Activated CD4-positive, alpha-beta T cell treated with anti-CD3 and anti-CD28 coated beads, Interleukin-2, amount 50 U/mL, for 1 hour (primary cell): ENCODE data around the gene TANGO2.

Experiments
- DNase-seq: peaks from one replicate; pipeline ENCODE4 v3.0.0-alpha.2; 2020

Gene TANGO2, protein sequence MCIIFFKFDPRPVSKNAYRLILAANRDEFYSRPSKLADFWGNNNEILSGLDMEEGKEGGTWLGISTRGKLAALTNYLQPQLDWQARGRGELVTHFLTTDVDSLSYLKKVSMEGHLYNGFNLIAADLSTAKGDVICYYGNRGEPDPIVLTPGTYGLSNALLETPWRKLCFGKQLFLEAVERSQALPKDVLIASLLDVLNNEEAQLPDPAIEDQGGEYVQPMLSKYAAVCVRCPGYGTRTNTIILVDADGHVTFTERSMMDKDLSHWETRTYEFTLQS

DNA sequence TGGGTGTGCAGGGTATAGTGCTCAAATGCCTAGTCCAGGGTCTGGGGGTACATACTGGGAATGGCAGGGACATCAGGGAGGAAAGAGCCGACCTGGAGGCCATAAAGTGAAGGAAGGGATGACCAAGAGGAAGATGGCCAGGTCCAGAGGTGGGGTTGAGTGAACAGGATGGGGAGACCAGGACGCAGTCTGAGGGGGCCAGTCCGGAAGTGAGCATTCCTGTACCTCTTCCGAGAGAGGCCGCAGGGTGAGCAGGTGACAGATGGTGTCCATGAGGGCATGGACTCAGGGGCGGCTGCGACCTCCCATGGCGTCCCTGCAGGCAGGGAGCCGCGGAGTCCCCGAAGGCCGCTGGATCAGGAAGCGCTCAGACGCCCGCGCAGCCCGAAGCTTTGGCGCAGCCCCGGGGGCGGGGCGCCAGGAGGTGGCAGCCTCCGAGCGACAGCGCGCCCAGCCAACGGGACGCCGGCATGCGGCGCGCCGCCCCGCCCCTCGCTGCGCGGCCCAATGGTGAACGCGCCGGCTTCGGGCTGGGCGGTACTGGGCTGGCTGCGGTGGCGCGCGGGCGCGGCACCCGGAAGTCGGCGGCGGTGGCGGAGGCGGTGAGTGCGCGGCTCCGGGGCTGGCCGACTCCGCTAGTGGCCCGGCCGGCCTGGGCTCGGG, at the start of gene TANGO2:
TSS of gene TANGO2 (plus strand) at position 578 of the 663 bp plus-strand sequence. CDS start 15,689 bp downstream, outside the sequence.
- DNase-seq, result peak; percentile 91

DNA sequence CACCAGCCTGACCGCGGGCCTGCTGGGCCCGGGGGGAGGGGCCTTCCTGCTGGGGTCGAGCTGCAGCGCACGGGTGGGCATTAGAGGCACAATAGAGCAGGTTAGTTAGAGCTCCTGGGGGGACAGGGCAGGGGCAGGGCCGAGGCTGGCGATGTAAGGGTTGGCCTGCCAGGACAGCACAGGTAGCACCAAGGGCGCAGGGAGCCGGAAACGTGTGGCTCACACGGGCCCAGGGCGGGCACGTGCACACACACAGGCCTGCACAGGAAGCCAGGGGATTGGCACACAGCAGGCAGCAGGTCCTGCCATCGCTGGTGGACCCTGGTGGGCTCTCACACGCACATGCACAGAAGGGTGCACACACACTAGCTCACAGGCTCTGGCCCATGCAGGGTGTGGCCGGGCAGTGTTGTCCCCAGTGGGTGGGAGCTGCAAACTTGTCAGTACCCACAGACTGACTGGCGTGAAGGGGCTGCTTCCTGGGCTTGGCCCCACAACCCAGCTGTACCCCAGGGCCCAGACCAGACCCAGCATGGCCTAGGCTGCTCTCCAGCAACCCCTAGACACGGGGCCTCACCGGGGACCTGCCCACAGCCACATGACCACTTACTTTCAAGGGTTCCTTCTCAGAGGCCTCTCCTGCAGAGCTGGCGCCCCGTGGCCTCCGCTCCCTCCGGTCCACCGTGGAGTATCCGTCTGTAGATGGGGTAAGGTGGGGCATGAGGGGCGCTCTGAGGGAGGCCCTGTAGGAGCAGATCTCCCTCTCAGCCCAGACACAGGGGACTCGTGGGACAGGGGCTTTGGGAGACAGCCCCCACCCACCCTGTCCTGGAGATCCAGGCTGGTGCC, 49.4 kb upstream of the TANGO2 start:
- no peak for DNase-seq

DNA sequence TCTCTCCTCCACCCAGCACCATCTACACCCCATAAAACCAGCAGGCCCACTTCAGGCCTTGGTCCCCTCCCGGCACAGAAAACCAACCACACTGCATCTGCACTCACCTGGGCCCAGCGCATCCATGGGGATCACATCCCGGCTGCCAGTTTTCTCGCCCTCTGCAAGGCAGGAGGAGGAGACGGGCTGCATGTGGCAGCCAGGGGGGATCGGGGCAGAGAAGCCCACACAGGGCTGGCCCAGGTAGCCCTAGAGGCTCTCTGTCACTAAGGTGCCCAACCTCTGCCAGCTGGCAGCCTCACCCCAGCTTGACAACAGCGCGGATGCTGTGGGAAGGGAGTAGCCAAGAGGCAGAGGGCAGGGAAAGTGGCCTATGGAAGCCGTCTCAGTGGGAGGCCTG, 48.7 kb upstream of the TANGO2 start:
- no peak for DNase-seq

DNA sequence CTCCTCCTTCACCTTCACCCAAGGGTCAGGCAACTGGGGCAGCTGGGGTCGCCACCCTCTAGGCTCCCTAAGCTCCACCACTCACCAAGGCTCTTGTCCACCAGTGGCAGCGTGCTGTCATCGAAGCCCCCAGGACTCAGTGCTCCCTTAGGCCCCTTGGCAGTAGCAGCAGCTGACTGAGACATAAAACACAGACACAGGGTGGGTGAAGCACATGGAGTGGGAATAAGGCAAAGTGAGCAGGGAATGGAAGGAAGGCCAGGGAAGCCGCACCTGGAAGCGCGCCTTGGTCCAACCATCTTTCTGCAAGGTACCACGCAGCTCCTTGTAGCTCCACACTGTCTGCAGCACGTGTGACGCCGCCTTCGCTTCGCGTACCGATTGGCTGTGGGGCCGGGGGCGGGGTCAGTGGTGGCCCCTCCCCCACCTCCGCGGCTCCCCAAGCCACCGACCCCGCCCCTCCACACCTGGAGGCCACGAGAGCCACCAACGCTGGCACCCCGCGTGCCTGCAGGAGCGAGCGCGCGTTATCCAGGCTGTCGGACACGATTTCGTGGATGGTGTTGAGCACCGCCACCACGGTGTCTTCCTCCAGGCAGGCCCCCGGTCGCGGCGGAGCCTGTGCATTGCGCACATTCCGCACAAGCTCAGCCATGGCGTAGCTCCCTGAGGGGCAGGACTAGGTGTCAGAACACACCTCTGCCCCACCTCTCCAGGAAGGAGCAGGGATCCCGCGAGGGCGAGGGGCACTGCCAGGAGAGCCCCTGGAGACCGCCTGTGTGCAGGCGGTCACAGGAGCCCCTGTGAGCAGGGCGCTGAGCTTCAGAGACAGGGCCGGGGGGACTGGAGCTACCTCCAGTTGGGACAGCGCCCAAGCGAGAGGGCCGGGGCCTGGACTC, 48.0 kb upstream of the TANGO2 start:
- DNase-seq, result no peak

DNA sequence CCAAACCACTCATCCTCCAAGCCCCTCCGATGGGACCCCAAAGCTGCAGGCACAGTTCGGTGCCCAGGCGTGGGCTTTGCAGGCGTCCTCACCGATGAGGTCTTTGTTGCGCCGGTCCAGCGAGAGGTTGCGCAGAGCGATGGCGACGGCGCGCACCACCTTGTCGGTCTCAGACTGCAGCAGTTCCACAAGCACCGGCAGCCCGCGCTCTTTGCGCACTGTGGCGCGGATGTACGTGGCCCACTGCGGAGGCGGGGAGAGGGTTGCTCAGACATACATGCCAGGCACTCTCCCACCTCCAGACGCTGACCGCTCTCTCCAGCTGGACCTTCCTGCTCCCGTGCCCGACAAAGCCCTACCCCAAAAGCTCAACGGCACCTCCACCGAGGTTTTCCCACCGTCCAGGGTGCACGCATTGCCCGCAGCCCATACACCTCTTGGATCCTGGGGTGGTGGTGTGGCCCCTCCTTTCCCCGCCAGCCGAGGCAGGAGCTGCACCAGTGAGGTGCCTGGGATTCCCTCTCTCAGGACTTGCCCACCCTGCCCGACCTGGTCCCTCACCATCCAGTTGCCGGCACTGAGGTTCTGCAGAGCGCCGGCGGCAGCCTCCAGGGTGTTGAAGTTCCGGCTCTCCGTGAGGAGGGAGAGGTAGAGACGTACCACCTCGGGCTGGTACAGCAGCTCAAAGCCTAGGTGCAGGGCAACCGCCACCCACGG, 47.2 kb upstream of the TANGO2 start:
- DNase-seq, result no peak

DNA sequence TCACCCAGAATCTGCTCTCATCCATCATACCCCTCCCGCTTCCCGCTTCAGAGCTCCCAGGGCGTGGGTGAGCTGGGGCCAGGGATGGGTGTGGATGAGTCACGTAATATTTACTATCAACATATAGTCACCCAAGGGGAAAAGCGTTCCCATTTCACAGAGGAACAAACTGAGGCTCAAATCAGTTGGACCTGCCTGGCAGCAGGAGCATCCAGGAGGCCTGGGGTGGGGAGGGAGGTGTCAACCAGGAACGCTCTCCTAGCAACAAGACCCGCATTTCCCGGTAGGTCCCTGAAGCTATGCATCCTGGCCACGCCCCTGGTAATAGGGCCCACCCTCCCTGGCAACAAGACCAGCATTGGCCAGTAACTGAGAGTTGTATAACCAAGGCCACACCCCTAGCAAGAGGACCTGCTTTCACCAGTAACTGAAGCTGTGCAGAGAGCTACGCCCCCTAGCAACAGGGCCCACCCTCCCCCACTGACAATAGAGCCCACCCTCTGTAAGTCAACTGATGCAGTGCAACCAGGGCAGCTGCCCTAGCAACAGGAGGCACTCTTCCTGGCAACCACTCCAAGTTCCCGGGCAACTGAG, 46.5 kb upstream of the TANGO2 start:
- DNase-seq, result no peak

DNA sequence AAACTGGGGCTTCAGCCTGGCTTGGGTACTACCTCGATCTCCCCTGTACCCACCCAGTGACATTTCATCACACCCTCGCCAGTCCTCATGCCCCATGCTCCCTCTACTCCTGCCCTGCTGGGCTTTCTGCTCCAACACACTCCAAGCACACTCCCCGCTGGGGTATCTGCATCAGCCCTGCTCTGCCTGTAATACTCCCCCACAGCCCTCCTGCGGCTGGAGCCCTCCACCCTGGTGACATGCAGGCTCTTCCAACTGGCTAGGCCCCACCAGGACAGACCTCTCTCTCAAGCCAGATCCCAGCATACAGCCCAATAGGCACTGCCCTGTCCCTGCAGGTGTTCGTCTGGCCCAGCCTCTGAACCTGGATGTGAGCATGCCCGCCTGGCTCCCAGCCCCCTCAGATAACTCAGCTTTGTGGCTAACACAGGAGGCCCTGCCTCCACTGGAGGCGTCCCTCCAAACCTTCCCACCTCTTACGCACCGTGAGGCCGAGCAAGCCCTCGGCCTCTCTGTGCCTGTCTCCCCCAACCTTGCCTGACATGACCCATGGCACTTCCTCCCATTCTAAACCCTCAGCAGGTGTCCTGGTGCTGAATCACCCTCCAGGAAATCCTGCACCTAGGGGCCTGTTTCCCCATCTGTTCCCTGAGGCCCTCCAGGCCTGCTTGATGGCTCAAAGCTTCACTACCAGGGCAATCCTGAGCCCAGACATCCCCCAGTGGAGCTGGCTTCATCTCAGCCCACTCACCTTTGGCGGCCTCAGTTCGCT, 45.8 kb upstream of the TANGO2 start:
- no peak for DNase-seq

DNA sequence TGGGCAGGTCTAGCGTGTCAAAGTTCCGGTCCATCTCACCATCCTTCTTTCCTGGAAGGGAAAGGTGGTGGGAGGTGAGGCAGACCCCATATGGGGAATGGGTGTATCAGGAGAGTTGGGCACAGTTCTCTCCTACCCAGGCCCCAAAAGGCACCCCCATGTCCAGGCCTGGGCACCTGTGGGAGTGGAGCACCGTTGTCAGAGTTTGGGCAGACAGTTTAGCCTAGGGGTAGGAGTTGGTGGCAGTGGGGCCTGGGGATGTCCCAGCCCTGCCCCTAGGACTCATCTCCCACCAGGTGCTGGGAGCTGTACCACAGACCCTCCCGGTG, 45.2 kb upstream of the TANGO2 start:
- no peak for DNase-seq

DNA sequence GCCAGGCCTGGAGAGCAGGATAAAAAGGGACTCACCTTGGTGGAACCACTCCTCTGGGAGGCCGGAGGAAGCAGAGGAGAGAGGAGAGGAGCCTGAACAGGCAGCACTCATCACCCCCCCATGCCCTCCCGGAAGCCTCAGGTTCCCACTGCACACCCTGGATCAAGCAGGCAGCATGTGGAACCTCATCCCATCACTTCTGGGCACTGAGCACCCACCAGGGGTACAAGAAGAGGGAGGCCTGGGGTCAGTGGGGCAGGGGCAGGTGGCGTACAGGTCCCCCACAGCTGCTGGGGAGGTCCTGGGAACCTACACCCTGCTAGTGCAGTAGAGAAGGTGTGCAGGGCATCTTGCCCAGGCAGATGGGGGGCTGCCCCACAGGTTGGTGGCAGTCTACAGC, 44.2 kb upstream of the TANGO2 start:
- no peak for DNase-seq

DNA sequence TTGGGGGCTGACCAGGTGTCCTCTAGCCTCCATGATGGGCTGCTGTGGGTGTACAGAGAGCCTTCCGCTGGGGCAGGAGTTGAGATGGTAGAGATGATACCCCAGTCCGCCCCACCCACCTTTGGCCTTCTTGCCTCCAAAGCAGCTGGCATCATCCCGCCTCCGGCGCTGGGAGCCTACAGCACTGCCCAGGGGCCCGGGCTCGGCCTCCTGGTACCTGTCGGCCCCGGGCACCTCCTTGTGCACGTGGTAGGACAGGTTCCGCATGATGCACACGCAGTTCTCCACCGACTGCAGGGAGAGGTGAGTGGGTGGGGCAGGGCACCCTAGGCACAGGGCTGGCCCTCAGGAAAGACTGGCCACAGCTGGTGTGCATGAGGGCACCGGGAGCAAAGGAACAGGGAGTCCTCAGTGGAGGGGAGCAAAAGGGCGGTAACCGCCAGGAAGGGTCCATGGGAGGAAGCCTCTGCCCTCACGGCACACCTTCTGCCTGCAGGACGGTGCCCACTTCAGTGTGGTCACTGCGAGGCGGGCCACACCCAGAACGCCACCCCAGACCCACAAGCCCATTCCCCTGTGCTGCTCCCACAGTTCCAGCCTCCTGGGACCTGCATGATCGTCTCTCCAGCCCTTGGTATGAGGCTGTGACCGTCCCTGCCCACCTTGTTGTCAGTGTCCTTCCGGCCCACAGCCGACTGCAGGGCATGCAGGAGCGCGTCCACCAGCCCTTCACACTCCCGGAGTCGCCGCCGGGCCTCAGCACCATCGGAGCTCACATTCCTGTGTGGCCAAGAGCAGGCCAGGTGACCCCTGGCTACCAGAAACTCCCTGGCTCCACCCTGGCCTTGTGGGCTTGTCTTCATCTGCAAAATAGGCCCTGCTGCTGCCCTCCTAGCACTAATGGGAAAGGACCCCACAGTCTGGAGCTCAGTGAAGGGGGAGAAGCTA, 43.3 kb upstream of the TANGO2 start:
- no peak for DNase-seq

DNA sequence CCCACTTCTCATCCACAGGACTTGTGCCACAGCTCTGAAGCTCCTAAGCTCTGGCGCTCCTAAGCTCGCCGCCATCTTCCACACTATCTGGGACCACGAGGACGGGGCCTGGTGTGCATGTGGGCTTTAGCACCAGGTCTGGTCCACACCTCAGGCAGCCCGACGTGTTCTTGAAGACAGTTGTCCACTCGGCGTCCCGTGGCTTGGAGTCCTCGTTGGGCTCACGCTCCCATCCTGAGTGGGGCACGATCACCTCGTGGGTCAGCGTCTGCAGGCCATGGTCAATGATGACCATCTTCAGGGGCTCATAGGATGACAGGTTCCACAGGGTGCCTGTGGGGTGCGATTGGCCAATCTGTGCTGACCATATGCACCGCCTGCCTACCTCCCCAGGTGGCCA, 42.2 kb upstream of the TANGO2 start:
- no peak for DNase-seq

DNA sequence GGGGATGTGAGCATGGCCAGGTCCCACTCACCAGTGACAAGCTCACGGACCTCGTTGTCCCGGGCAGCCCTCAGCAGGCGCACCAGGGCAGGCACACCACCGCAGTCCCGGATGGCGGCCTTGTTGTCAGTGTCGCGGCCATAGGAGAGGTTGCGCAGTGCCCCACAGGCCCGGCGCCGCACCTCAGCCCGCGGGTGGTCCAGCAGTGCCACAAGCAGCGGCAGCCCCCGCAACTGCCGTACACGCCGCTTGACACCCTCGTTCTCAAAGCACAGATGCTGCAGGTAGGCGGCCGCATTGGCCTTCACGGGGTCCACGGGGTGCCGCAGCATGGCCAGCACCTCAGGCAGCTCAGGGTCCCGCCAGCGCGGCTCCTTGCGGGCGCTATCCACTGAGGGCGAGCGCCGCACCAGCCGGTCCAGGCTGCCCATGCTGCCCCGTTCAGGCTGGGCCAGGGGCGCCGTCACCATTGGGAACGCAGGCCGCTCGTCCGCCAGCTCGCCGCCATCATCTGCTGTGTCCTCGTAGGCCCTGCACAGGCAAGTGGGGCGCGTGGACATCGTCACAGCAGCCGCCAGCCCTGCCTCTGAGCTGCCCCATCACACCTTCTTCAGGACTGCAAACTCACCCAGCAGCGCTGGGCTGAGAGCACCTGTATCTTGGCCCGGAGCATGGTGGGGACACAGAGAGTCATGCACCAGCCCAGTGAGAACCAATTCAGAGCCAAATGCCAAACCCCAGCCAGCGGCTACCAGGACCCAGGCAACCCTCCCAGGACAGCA, 41.0 kb upstream of the TANGO2 start:
- DNase-seq, result no peak

DNA sequence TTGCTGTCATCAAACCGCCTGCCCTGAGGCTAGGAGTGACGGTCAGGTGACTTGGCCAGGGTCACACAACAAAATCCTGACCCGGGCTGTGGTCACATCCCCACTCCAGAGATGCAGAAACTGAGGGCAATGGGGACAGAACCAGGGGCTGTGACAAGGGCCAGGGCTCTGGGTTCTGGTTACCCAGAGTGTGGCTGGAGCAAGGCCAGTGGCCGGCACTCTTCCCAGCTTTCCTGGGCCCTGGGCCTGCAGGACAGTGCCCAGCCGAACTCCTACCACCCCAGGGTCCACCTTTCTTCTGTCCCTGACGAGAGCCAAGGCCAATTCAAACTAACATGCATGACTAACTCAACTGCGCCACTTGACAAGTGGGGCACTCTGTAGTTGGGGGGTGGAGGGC, 40.1 kb upstream of the TANGO2 start:
- DNase-seq, result no peak

DNA sequence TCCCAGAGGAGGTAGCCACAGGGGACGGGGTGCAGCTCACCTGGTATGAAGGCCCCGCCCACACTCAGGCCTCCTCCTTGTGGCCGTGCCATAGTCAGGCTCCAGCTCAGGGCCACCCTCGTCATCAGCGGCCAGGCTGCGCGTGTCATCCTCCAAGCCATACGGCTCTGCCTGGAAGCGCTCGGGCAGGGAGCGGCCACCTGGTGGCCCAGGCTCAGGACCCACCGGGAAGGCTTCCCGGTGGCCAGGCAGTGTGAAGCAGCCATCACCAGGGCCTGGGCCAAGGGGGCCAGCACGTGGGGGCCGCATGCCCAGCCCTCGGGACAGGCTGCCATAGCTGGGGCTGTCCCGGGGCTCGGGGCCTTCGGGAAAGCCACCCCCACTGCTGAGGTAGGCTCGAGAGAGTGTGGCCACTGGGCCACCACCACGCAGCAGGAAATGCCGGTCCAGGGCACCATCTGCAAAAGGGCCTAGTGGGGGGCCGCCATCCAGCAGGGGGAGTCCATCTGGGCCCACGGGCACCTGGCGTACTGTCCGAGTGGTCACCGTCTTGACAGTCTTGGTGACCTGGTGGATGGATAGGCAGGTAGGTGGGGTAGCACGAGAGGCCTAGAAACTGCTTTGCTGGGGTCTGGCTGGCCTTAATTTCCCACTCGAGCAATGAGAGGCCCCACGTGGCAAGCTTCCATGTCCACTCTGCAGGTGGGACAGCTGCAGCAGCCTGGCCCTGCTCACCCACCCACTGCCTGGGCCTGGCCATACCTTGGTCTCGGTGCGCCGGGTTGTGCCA, 39.5 kb upstream of the TANGO2 start:
- no peak for DNase-seq

DNA sequence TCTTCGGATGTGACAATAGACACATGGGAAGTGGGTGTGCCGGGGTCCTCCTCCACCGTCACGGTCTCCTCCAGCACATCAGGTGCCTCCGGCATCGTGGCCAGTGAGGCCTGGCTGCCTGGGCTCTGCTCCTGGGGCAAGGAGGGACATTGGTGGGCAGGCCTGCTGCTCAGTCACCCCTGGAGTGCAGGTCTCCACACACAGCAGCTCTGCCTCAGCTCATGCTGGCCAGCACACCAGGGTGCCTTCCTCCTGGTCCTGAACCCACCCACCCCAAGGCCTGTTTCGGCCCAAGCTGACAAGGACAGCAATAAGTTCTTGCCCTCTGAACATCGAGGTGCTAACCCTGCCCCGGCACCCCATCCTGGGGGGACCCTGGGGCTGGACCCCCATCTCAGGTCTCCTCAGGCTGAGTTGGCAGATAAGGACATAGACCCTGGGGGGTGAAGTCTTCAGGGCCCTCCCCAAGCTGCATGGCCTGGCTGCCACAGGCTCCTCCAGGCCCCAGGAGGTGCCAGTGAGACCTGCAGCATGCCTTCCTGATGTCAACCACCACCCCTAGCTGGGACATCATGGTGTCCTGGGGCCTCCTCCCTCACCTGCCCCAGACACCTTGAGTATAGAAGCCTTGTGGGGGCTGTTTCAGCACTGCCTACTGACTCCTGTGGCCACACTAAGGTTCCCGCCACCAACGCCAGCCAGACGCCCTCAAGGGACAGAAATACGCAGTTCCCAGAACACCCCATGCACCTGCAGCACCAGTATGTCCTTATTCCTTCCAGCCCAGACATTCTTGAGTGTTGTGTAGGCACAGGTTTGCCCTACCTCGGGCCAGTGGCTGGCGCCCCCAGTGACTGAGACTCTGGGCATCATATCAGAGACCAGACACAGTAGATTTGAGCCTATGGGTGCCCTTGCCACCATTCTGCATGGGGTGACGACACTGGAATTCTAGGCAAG, 38.7 kb upstream of the TANGO2 start:
- DNase-seq, result no peak

DNA sequence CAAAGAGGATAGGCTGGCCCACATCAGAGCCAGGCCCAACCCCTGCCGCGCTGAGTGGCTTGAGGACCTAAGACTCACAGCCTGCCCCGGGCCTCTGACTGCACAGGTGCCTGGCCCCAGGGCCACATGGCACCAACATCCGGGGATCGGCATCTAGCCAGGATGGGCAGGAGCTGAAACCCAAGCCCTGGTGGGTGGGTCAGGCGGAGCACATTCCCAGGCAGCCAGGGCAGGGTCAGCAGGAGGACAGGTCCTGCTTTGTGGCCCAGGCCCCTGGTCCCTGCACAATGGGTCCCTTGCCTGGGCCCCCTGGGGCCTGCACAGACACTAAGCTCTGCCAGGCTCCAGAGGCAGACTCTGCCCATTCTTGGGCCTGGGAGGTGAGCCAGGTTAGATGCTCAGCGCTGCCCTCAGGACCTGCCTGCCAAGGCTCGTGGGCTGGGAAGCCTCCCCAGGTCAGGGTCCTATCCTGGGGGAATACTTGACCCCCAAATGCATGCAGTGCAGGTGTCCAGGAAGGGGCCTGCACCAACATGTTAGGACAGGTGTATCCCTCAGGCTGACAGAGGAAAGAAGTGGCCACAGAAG, 37.8 kb upstream of the TANGO2 start:
- no peak for DNase-seq

DNA sequence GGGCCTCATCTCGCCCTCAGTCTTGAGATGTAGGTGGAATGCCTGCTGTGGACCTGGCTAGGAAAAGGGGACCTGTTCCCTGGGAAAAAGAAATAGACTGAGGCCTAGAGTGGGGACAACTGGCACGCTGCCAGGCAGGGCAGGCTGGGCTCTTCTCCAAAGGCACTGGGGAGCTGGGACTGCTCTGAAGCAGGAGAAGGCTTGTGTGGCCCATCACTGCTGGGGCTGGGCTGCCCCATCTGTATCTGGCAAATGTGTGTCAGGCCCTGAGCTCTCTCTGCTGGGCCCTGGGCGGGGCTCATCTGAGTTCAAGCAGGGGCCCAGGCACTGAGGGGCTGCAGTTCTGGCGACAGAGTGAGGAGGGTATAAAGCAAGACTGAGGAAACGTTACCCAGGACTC, 37.2 kb upstream of the TANGO2 start:
- DNase-seq, result no peak
